IMR-90 (cell line): ENCODE results near the gene ELOVL1. TPM values are rescaled to one million over a fixed set of nuclear protein-coding genes. Genes with fewer than 3 reads are reported as not detected.
"Not testable (repeated sequence)": the region's sequence is repeated elsewhere in the genome, so short reads cannot be mapped to it uniquely, and the experiment has no call there.

Source experiments
- ATAC-seq: fragments of 200-7000 bp; cut with Tn5 transposase; 2 replicates; pipeline ENCODE4 v1.9.1; 2020; ENCODE audit warnings: low read depth, mild to moderate bottlenecking, moderate library complexity
- BruUV-seq: library from RNA; stranded (reverse); fragments of 400-500 nt; replicated peaks from 2 replicates; lab custom pipeline; 2021; lab: Mats Ljungman, UMichigan
- CTCF ChIA-PET: fragments of 300-600 bp; formaldehyde crosslinking; extraction: SDS; loops from one replicate; lab custom pipeline; 2021; ENCODE audit warnings: antibody characterized with exemption; lab: Yijun Ruan, JAX
- POLR2A ChIA-PET: fragments of 300-600 bp; sonication (Branson Sonifier 250); formaldehyde crosslinking; loops from one replicate; lab custom pipeline; 2022; ENCODE audit warnings: antibody characterized with exemption; ENCODE audit not compliant: unreplicated experiment; lab: Charles Lee
- DNase-seq: peaks from one replicate; pipeline ENCODE4 v3.0.0; 2013
- H2AFZ ChIP-seq: replicated peaks from 2 replicates; pipeline ENCODE3; 2013; ENCODE audit warnings: low read length, mild to moderate bottlenecking; ENCODE audit not compliant: poor library complexity
- H2AK5ac ChIP-seq: 2 replicates; pipeline ENCODE4 v1.6.1; 2013; ENCODE audit warnings: low read depth, low read length, inconsistent platforms
- H2AK9ac ChIP-seq: replicated peaks from 2 replicates; pipeline ENCODE3; 2013; ENCODE audit warnings: mild to moderate bottlenecking, low read depth, low read length, moderate library complexity; ENCODE audit not compliant: poor library complexity
- H2BK120ac ChIP-seq: 2 replicates; pipeline ENCODE4 v1.6.1; 2013; ENCODE audit warnings: low read depth, low read length, inconsistent platforms
- H2BK15ac ChIP-seq: 3 replicates; pipeline ENCODE4 v1.6.1; 2013; ENCODE audit warnings: low read depth, low read length, inconsistent platforms
- H2BK20ac ChIP-seq: 2 replicates; pipeline ENCODE4 v1.6.1; 2013; ENCODE audit warnings: low read depth, mild to moderate bottlenecking, inconsistent platforms, low read length, moderate library complexity
- H2BK5ac ChIP-seq: 2 replicates; pipeline ENCODE4 v1.6.1; 2013; ENCODE audit warnings: mild to moderate bottlenecking, low read depth, low read length, inconsistent platforms; ENCODE audit not compliant: poor library complexity, severe bottlenecking
- H3K14ac ChIP-seq: replicated peaks from 2 replicates; pipeline ENCODE4 v1.6.1; 2013; ENCODE audit warnings: low read depth, low read length, inconsistent platforms
- H3K18ac ChIP-seq: 2 replicates; pipeline ENCODE4 v1.6.1; 2013; ENCODE audit warnings: low read depth, low read length, control low read depth
- H3K23ac ChIP-seq: 2 replicates; pipeline ENCODE4 v1.6.1; 2013; ENCODE audit warnings: low read depth, low read length, inconsistent platforms
- H3K27ac ChIP-seq: 2 replicates; pipeline ENCODE4 v1.5.1; 2013; ENCODE audit warnings: mild to moderate bottlenecking, control low read depth, low read length; ENCODE audit not compliant: insufficient read depth
- H3K27me3 ChIP-seq: 2 replicates; pipeline ENCODE4 v1.6.1; 2013; ENCODE audit warnings: low read length; ENCODE audit not compliant: control insufficient read depth, insufficient read depth
- H3K36me3 ChIP-seq: 2 replicates; pipeline ENCODE4 v1.6.1; 2013; ENCODE audit warnings: low read length, mixed read lengths; ENCODE audit not compliant: control insufficient read depth, insufficient read depth
- H3K4ac ChIP-seq: 2 replicates; pipeline ENCODE4 v1.6.1; 2013; ENCODE audit warnings: low read depth, low read length, inconsistent platforms
- H3K4me1 ChIP-seq: 2 replicates; pipeline ENCODE4 v1.6.1; 2013; ENCODE audit warnings: low read length, mixed read lengths; ENCODE audit not compliant: control insufficient read depth, insufficient read depth
- H3K4me2 ChIP-seq: 2 replicates; pipeline ENCODE4 v1.6.1; 2013; ENCODE audit warnings: low read depth, mild to moderate bottlenecking, control low read depth, low read length, moderate library complexity
- H3K4me3 ChIP-seq: 2 replicates; pipeline ENCODE4 v1.5.1; 2013; ENCODE audit warnings: low read depth, mild to moderate bottlenecking, control low read depth, low read length, moderate library complexity; ENCODE audit not compliant: insufficient read depth
- H3K56ac ChIP-seq: 2 replicates; pipeline ENCODE4 v1.6.1; 2013; ENCODE audit warnings: low read length, inconsistent platforms; ENCODE audit not compliant: insufficient read depth; ENCODE audit errors: extremely low read depth
- H3K79me1 ChIP-seq, 2 experiments: 2 replicates each; pipeline ENCODE4 v1.6.1; 2013; ENCODE audit warnings: low read length in 2 of 2, inconsistent platforms in 1 of 2, low read depth in 1 of 2
- H3K9ac ChIP-seq: 2 replicates; pipeline ENCODE4 v1.6.1; 2013; ENCODE audit warnings: low read depth, low read length, control low read depth
- H3K9me1 ChIP-seq: 2 replicates; pipeline ENCODE4 v1.6.1; 2013; ENCODE audit warnings: low read length, inconsistent platforms; ENCODE audit not compliant: insufficient read depth
- H3K9me3 ChIP-seq: 2 replicates; pipeline ENCODE4 v1.6.1; 2013; ENCODE audit warnings: low read length; ENCODE audit not compliant: control insufficient read depth, insufficient read depth
- H4K20me1 ChIP-seq: 2 replicates; pipeline ENCODE4 v1.6.1; 2013; ENCODE audit warnings: low read length, inconsistent platforms; ENCODE audit not compliant: insufficient read depth
- H4K5ac ChIP-seq: 2 replicates; pipeline ENCODE4 v1.6.1; 2013; ENCODE audit warnings: mild to moderate bottlenecking, low read depth, low read length, control low read depth
- H4K8ac ChIP-seq, 2 experiments: 2 replicates each; pipeline ENCODE4 v1.6.1; 2013; ENCODE audit warnings: low read depth in 2 of 2, low read length in 2 of 2, control low read depth in 1 of 2, inconsistent platforms in 1 of 2
- H4K91ac ChIP-seq: 2 replicates; pipeline ENCODE4 v1.6.1; 2013; ENCODE audit warnings: low read depth, low read length, inconsistent platforms; ENCODE audit not compliant: insufficient read depth
- WGBS, 2 experiments: methylation state at CpG; one replicate each; pipeline versions ENCODE4 v1.1.5 to v1.1.7; 2013; ENCODE audit warnings: missing lambda C conversion rate in 2 of 2; ENCODE audit not compliant: insufficient read length in 1 of 2; ENCODE audit errors: extremely low coverage in 2 of 2; 5-methylcytosine and 5-hydroxymethylcytosine counted together
- dilution Hi-C: fragments of 300-500 bp; cut with HindIII; formaldehyde crosslinking; loops from one replicate; pipeline ENCODE4 v1.14.3; 2018; ENCODE audit warnings: low sequenced_read_pairs; ENCODE audit not compliant: unreplicated experiment
- in situ Hi-C: fragments of 300-500 bp; cut with MboI; formaldehyde crosslinking; loops from 3 replicates; pipeline ENCODE4 v1.14.3; 2019; ENCODE audit warnings: low sequenced_read_pairs, inconsistent platforms, mixed read lengths
- intact Hi-C: fragments of 100-400 bp; cut with micrococcal nuclease; formaldehyde crosslinking; loops from 2 replicates; pipeline ENCODE4 v1.10.0; 2022
- polyA plus RNA-seq, 3 experiments: library from polyadenylated mRNA; depleted of rRNA; stranded (reverse); fragments of >200 nt; gene quantifications; 2 replicates each; pipeline ENCODE4 v1.2.3, GENCODE V29; 2012; ENCODE audit warnings: low replicate concordance in 1 of 3
- total RNA-seq: library from RNA; depleted of rRNA; stranded (reverse); fragments of >200 nt; gene quantifications from 2 replicates; pipeline ENCODE4 v1.2.3, GENCODE V29; 2012

Gene ELOVL1
- total and polyA plus RNA-seq, 2 of the 4 experiments (the other 2 are of a cell fraction), result 88.9 to 211 TPM

- H3K14ac ChIP-seq, H3K56ac ChIP-seq, H4K5ac ChIP-seq, POLR2A ChIA-PET, H3K18ac ChIP-seq, H2BK120ac ChIP-seq, ATAC-seq, H4K8ac ChIP-seq, H2AK9ac ChIP-seq, H2AK5ac ChIP-seq, H2BK5ac ChIP-seq, H3K4me1 ChIP-seq, H2BK20ac ChIP-seq, H3K27me3 ChIP-seq, H3K4me3 ChIP-seq, H3K4me2 ChIP-seq, H3K9me3 ChIP-seq, CTCF ChIA-PET, H3K4ac ChIP-seq, H3K23ac ChIP-seq, H2BK15ac ChIP-seq, H4K20me1 ChIP-seq, H2AFZ ChIP-seq, BruUV-seq, H3K79me1 ChIP-seq, H3K27ac ChIP-seq, dilution Hi-C loops, H4K91ac ChIP-seq, H3K9me1 ChIP-seq, H3K9ac ChIP-seq, DNase-seq: not testable (repeated sequence)
- in situ Hi-C loops (loop anchor here (5.0 to 25.0 kb wide), 2 partner anchors 186 to 501 kb away; no protein-coding TSS in a partner anchor), intact Hi-C loops (loop anchor here (5.0 kb wide), 1 partner anchor 501 kb away; no protein-coding TSS in a partner anchor)
- no CpG with 5 or more reads among the region's 1 CpG for whole genome bisulfite sequencing, 2 experiments
- H3K36me3 ChIP-seq, result peaks cover 28% of the 10 kb centered on the region
These were observed 45.6 kb upstream of the ELOVL1 start for GRCh38 chr1:43413426-43413825.
